NCI-H526 (cell line): ENCODE data around the gene NPEPL1.

Experiments
- DNase-seq, 2 experiments: peaks; one replicate each; lab custom pipeline; 2025; lab: John Stamatoyannopoulos, UW

The NPEPL1 gene

GRCh38 chr20:58700121-58700821, 7.7 kb downstream of the NPEPL1 start:
- no peak for DNase-seq

GRCh38 chr20:58700823-58701222, 8.2 kb downstream of the NPEPL1 start:
- DNase-seq: peak; percentile 66 to 84

- no peak for DNase-seq
These were observed 9.0 kb downstream of the NPEPL1 start for GRCh38 chr20:58701431-58702160.

DNA sequence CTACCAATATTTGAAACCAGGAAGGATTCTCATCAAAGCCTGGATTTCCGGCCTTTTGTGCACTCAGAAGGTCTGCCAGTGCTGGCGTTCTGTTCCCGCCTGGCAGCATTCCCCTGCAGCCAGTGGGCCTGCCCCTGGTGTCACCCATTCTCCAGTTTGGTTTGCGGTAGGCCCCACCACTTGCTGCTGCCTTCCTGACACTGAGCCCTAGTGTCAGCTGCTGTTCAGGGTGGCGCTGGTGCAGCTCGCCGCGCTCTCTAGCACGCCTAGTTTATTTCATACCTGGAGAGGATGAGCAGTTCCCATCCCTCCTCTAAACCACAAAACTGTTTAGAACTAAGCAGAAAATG, 9.5 kb downstream of the NPEPL1 start:
- no peak for DNase-seq

DNA sequence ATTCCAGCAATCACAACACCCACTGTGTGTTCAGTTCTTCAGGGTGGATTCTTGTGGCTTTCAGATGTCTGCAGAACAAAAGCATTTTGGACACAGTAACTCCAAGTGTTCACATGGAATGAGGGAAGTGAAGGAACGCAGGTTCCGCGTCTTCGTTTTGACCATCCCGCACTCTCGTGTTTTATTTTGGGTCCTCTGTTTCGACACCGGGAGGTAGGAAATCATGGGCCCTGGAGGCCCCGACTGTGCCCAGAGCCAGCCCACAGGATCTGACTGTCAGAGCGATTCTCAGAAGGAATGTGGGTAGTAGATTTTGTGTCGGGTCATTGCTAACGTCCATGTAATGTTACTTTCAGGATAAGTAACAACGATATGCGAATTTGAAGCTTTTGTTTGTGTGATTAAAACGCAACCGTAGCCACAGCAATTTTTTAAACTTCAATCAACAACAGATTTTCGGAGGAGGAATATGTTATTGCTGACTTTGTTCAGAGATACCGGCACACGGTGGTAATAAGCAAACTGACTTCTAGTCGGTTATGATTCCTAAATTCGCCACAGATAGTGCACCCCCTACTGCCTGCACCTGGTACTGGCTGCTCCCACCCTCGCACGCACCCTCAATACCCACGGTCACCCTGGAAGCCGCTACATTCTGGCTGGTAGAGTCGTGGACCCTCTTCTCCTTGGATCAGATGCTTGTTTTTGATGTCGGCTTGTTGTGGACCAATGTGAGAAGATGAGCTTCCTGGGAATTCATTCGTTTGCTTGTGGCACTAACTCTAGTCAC, 10.5 kb downstream of the NPEPL1 start:
- no peak for DNase-seq

DNA sequence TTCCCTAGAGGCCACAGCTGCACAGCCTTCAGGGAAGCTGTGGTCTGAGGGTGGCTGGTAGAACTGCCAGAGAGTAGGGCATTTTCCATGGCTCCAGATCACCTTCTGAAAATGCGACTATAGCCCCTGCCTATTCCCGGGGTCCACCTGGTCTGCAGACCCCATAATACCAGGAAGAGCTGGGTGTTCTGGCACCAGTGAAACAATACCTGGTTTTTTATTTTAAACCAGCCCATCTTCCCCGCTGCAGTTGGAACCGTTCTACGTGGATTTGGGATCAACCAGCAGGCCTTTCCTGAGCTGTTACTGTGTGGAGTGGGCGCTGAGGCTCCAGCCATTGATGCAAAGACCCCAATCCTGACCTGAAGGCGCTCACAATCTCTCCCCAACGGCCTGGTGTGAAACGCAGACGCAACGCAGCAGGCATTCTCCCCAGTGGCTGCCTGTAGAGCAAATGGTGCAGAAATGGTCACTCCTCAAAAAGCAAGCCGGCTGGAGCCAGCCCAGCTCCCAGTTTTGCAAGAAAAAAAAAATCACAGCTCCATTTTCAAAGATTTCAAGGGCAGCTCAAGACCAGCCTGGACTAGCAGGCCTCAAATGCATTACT, 11.3 kb downstream of the NPEPL1 start:
- no peak for DNase-seq

GRCh38 chr20:58705208-58705926, 12.8 kb downstream of the NPEPL1 start:
- no peak for DNase-seq

DNA sequence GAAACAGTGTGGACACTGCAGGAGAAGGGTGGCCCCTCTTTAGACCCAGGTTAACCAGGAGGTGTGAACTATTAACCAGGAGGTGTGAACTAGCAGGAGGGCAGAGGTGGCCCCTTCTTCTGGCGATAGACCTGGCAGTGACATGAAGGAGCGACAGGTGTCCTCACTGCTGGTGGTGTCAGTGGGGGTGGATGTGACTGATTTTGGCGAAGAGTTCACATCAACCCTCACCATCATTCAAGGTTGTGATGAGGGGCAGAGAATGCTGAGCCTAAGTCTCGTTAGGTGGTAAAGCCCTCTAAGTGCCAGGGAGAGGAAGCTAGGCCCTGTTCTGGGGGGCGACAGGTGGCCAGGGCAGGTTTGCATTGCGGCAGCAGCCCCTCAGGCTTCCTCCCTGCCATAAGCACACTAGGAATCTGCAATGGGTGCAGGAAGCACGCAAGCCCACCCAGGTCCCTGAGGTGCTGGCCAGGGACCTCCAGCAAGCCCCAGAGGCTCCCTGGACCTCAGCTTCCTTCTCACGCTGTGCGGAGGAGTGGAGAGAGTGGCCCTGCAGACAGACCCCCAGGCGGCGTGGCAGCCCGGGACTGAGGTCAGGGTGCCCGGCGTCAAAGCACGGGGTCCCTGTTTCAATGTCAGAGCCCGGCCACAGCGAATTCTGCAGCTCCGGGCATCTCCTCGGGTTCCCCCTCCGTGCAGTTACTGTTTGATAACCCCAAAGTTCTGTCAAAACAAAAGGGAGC, 13.7 kb downstream of the NPEPL1 start:
- DNase-seq: no peak

GRCh38 chr20:58706975-58707681, 14.5 kb downstream of the NPEPL1 start:
- DNase-seq: no peak

DNA sequence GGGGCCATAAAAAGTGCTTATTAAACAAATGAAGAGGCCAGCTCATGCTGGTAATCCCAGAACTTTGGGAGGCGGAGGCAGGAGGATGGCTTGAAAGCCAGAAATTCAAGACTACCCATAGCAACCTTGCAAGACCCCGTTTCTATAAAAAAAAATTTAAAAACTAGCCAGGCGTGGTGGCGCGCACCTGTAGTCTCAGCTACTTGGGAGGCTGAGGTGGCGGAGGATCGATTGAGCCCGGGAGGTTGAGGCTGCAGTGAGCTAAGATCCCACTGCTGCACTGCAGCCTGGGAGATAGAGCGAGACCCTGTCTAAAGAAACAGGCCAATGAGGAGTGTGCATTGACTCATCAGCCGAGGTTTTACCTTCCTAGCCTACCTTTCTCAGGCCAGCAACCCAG, 15.2 kb downstream of the NPEPL1 start:
- DNase-seq: no peak

DNA sequence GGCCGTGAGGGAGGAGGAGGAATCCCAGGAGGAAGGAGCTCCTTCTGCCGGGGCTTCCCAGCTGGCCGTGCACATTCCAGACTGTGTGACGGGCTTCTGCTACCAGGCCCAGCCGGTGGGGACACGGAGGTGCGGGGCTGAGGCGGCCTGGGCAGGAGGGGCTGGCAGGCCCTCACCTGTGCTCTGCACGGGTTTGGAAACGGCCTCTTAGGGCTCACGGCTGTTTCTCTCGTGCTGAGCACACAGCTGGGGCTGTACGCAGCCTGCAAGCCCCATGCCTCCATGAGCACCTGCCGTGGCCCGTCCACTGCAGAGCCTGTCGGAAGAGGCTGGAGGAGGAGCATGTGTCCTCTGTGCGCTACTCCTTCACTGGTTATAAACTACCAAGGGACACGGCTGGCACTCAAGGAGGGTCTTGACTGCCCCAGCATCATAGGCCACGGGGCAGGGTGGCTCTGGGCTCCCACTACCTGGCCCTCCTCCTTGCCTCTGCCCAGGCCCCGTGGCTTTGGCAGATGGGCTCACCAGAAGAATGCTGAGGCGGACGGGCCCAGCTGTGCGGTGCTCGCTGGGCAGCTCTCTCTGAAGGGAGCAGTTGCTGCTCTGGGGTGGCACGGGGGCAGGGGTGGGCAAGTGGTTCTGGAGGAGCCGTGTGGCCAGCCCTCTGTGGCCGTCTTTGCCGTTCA, 15.8 kb downstream of the NPEPL1 start:
- no peak for DNase-seq

DNA sequence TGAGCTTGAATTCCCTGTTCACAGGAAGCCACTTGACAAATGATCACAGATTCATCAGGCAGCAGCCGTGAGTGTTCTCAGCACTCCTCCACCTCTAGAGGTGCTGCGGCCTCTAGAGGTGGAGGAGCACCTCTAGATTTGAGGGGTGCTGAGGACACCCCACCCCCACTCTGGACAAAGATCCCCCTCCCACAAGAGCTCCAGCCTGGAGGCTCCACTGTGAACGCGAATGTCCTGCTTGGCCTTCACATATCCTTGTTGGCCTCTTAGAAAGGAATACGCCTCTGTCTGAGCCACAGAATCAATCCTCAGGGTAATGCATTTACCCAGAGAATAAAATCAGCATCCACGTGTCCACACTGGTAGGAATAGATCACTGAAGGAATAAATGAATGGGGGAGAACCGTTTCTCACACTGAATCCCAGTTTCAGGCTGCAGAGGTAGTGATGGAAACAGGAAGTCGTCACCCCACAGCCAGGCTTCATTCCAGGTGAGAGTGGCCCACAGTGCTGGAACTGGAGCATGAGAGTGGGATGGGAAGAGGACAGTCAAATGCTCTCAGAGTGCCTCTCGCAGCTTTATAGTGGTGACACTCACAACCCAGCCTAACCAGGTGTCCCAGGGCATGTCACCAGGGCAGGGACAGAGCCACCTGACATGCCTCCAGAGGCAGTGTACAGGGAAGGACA, 16.6 kb downstream of the NPEPL1 start:
- no peak for DNase-seq

DNA sequence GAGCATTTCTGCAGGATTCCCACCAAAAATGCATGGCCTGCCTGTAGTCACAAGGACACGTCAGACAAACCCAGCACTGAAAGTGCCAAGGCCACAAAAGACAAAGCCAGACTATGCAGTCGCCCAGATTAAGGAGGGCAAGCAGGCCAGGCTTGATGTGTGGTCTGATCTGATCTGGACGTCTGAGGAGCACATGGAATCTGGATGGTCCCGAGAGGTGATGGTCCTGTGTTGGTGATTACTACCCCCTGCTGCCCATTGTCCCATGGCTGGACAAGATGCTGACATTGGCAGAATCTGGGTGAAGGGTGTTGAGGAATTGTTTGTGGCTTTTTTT, 17.1 kb downstream of the NPEPL1 start:
- DNase-seq: no peak

DNA sequence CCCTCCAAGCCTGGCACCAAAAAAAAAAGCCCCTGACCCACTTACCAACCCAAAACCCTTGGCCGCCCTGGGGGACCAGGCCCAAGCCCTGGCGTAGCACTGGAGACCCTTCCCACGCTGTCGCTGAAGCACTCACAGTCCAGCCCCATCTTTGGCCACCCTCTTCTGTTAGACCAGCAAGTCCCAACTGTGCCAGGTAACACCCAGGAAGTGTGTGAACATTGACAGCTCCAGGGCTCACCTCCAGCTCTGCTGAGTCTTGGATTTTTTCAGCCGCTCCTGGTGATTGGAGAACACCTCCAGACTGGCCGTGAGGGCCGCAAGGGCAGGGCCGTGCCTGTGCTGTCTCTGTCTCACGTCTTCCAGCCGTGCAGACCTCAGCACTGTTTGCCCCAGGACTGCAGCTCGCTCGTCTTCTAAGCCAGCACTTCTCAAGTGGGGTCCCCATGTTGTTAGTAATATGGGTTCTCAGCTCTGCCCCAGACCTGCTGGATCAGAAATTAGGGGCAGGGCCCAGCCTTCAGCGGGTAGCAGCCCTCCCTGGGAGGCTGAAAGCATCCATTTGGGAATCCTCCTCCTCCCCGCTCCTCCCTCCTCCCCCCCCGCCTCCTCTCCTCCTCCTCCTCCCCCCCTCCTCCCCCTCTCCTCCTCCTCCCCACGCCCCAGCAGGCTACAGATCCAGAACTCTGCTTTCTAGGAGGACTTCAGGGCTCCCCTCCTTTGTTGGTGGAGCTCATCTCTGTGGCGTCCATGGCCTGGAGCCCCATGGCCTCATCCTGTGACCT, 18.1 kb downstream of the NPEPL1 start:
- DNase-seq: no peak

- DNase-seq: no peak
These were observed 18.9 kb downstream of the NPEPL1 start for GRCh38 chr20:58711266-58712051.

- DNase-seq: no peak
These were observed 19.7 kb downstream of the NPEPL1 start for GRCh38 chr20:58712151-58712791.
